B cell (primary cell): Measurements from ENCODE around the gene NLRP11. TPM values are rescaled to one million over a fixed set of nuclear protein-coding genes. Genes with fewer than 3 reads are reported as not detected.

Source experiments
- ATAC-seq: fragments of 200-7000 bp; cut with Tn5 transposase; one replicate; pipeline ENCODE4 v1.10.0; 2021; ENCODE audit warnings: low read depth, mild to moderate bottlenecking, moderate number of reproducible peaks, moderate library complexity
- CTCF ChIA-PET: fragments of 350-600 bp; sonication (Branson Sonifier 250); formaldehyde crosslinking; loops from one replicate; lab custom pipeline; 2021; ENCODE audit warnings: antibody characterized with exemption, inconsistent platforms; lab: Charles Lee
- POLR2A ChIA-PET: fragments of 350-600 bp; sonication (Branson Sonifier 250); formaldehyde crosslinking; loops from one replicate; lab custom pipeline; 2021; ENCODE audit warnings: antibody characterized with exemption; lab: Charles Lee
- DNase-seq: peaks from one replicate; pipeline ENCODE4 v3.0.0; 2013
- H2AFZ ChIP-seq: 2 replicates; pipeline ENCODE4 v1.6.1; 2012; ENCODE audit warnings: mild to moderate bottlenecking, low read depth, low read length; ENCODE audit not compliant: insufficient read depth, poor library complexity, severe bottlenecking
- H3K27ac ChIP-seq, 2 donors: 1 replicate in 1 of 2; 2 replicates in 1 of 2; pipeline ENCODE4 v1.5.1; 2012 to 2013; ENCODE audit warnings: low read length in 2 of 2, mild to moderate bottlenecking in 2 of 2, moderate library complexity in 1 of 2
- H3K27me3 ChIP-seq, 4 experiments: fragments of 200-600 bp in 1 of 4; sonication (generic) in 1 of 4; replicated peaks in 1 of 4; 1 replicate in 2 of 4; 2 replicates in 2 of 4; pipeline versions ENCODE4 v1.6.1 to v1.7.0; 2013 to 2016; ENCODE audit warnings: low read length in 3 of 4, mild to moderate bottlenecking in 2 of 4, mixed read lengths in 1 of 4, moderate library complexity in 1 of 4; ENCODE audit not compliant: insufficient read depth in 4 of 4, control insufficient read depth in 3 of 4; ENCODE audit errors: control extremely low read depth in 1 of 4
- H3K36me3 ChIP-seq, 2 experiments: replicated peaks in 1 of 2; 1 replicate in 1 of 2; 2 replicates in 1 of 2; pipeline versions ENCODE4 v1.6.1 to v1.7.1; 2013; ENCODE audit warnings: low read length in 1 of 2; ENCODE audit not compliant: insufficient read depth in 2 of 2, control insufficient read depth in 1 of 2; ENCODE audit errors: control extremely low read depth in 1 of 2, extremely low read depth in 1 of 2
- H3K4me1 ChIP-seq, 2 donors: fragments of 200-600 bp in 1 of 2; sonication (generic) in 1 of 2; 1 replicate in 1 of 2; 2 replicates in 1 of 2; pipeline versions ENCODE4 v1.5.1 to v1.6.1; 2013 to 2017; ENCODE audit warnings: low read length in 2 of 2; ENCODE audit not compliant: control insufficient read depth in 2 of 2, insufficient read depth in 2 of 2
- H3K4me2 ChIP-seq: replicated peaks from 2 replicates; pipeline ENCODE3; 2012; ENCODE audit warnings: mild to moderate bottlenecking, low read depth, low read length; ENCODE audit not compliant: poor library complexity, severe bottlenecking
- H3K4me3 ChIP-seq, 5 experiments: fragments of 200-600 bp in 1 of 5; sonication (generic) in 1 of 5; 1 replicate in 3 of 5; 2 replicates in 2 of 5; pipeline versions ENCODE4 v1.5.1 to v1.7.0; 2011 to 2016; ENCODE audit warnings: low read length in 4 of 5, mild to moderate bottlenecking in 4 of 5, low read depth in 2 of 5, control low read depth in 1 of 5, moderate library complexity in 1 of 5; ENCODE audit not compliant: insufficient read depth in 1 of 5; ENCODE audit errors: control extremely low read depth in 1 of 5, extremely low read depth in 1 of 5
- H3K79me2 ChIP-seq: fragments of 200-600 bp; sonication (generic); one replicate; pipeline ENCODE4 v1.6.0; 2016; ENCODE audit warnings: low read length; ENCODE audit not compliant: control insufficient read depth, insufficient read depth
- H3K9ac ChIP-seq: fragments of 200-600 bp; sonication (generic); 2 replicates; pipeline ENCODE4 v1.6.1; 2017; ENCODE audit warnings: mild to moderate bottlenecking, low read length, moderate library complexity
- H3K9me3 ChIP-seq, 3 donors: one replicate each; pipeline versions ENCODE4 v1.6.1 to v1.7.1; 2013; ENCODE audit warnings: low read length in 2 of 3; ENCODE audit not compliant: control insufficient read depth in 2 of 3, insufficient read depth in 1 of 3; ENCODE audit errors: control extremely low read depth in 1 of 3
- H4K20me1 ChIP-seq: 2 replicates; pipeline ENCODE4 v1.6.0; 2012; ENCODE audit warnings: mild to moderate bottlenecking, low read length; ENCODE audit not compliant: insufficient read depth, control insufficient read depth, poor library complexity, severe bottlenecking
- H3K27ac Mint-ChIP-seq: one replicate; pipeline ENCODE4 v1.8.0; 2021; ENCODE audit warnings: mixed read lengths
- H3K27me3 Mint-ChIP-seq: one replicate; pipeline ENCODE4 v1.8.0; 2021; ENCODE audit warnings: mixed read lengths
- H3K4me1 Mint-ChIP-seq: one replicate; pipeline ENCODE4 v1.8.0; 2021; ENCODE audit warnings: mixed read lengths
- H3K4me3 Mint-ChIP-seq: one replicate; pipeline ENCODE4 v1.8.0; 2021; ENCODE audit warnings: mixed read lengths
- H3K9me3 Mint-ChIP-seq: one replicate; pipeline ENCODE4 v1.8.0; 2022; ENCODE audit warnings: mixed read lengths; ENCODE audit not compliant: insufficient read depth
- CTCF ChIP-seq: fragments of 200-600 bp; IDR thresholded peaks from one replicate; pipeline ENCODE4 v1.8.0; 2022; ENCODE audit warnings: antibody characterized with exemption, mild to moderate bottlenecking
- EZH2 ChIP-seq: IDR thresholded peaks from 2 replicates; pipeline ENCODE4 v1.6.1; 2012; ENCODE audit warnings: borderline replicate concordance, low read depth, mild to moderate bottlenecking, moderate library complexity, low read length; ENCODE audit not compliant: insufficient read depth, poor library complexity, severe bottlenecking
- WGBS: methylation state at CpG from one replicate; pipeline ENCODE4 v1.1.5; 2013; ENCODE audit warnings: missing lambda C conversion rate; ENCODE audit not compliant: insufficient coverage; 5-methylcytosine and 5-hydroxymethylcytosine counted together
- intact Hi-C: fragments of 100-400 bp; cut with micrococcal nuclease; formaldehyde crosslinking; loops from one replicate; pipeline ENCODE4 v1.10.0; 2022
- polyA plus RNA-seq: library from polyadenylated mRNA; depleted of rRNA; stranded (reverse); fragments of >200 nt; gene quantifications from 2 replicates; pipeline ENCODE4 v1.2.3, GENCODE V29; 2012
- total RNA-seq, 2 donors: library from RNA; stranded (reverse); fragments of 120-200 nt in 1 of 2; gene quantifications; 1 replicate in 1 of 2; 2 replicates in 1 of 2; pipeline versions ENCODE4 v1.2.3 to v1.2.4, GENCODE V29; 2013 to 2022

The NLRP11 gene
- total and polyA plus RNA-seq, 2 donors (not counting 1 experiment from before 2014, with no cell fraction given): 0.24 TPM; not detected in 1

GRCh38 chr19:55857149-55857548 is 25.4 kb upstream of the NLRP11 start:
- Histone ChIP-seq H4K20me1 (no peaks in the 10 kb centered on the region), H3K4me2 (peak overlapping the region; percentile 54), H3K4me3 (peak overlapping the region in 1 of 5 experiments; percentile 19), H3K4me1 (peaks cover 44 to 58% of the 10 kb centered on the region in 2 donors), H3K79me2 (no peaks in the 10 kb centered on the region), H3K9me3 (peaks cover 0 to 22% (median 3%) of the 10 kb centered on the region in 3 donors), H3K27ac (peak overlapping the region; percentile 26 to 84), H2AFZ (peak overlapping the region; percentile 36), H3K27me3 (no peaks in the 10 kb centered on the region), H3K36me3 (no peaks in the 10 kb centered on the region), H3K9ac (peak overlapping the region; percentile 43)
- DNase-seq (peak; percentile 73), ATAC-seq (peak; percentile 76)
- CTCF ChIA-PET: interaction anchor here (0.7 kb wide), 1 partner anchor 209 kb away, joined by 3 read pairs; no protein-coding TSS in a partner anchor
- POLR2A ChIA-PET: interaction anchor here (0.6 to 0.7 kb wide), 3 partner anchors 40 to 1180 kb away, joined by 3 to 4 read pairs (median 3); partner anchors contain the start of gene U2AF2
- Mint-ChIP-seq H3K9me3 (no peaks in the 10 kb centered on the region), H3K27me3 (no peaks in the 10 kb centered on the region), H3K27ac (peak overlapping the region; percentile 64), H3K4me3 (no peak overlapping the region), H3K4me1 (peaks cover 39% of the 10 kb centered on the region)
- intact Hi-C loops: no loop called here
- WGBS: 76% methylated on average over 3 of the region's 4 CpGs
- TF ChIP-seq CTCF (no peak), EZH2 (no peak)

GRCh38 chr19:55855160-55855559 is 23.4 kb upstream of the NLRP11 start:
- DNase-seq: peak; percentile 30
- H3K9me3 Mint-ChIP-seq: no peaks in the 10 kb centered on the region
- TF ChIP-seq CTCF: no peak
- TF ChIP-seq EZH2: no peak
- Histone ChIP-seq H3K27ac (peak overlapping the region in 1 of 2 donors; percentile 72), H3K4me2 (peak overlapping the region; percentile 44), H3K9me3 (peaks cover 1 to 15% (median 3%) of the 10 kb centered on the region in 3 donors), H3K4me1 (peaks cover 44 to 54% of the 10 kb centered on the region in 2 donors), H3K4me3 (no peak overlapping the region), H4K20me1 (no peaks in the 10 kb centered on the region), H2AFZ (no peak overlapping the region), H3K79me2 (no peaks in the 10 kb centered on the region), H3K9ac (no peak overlapping the region), H3K27me3 (no peaks in the 10 kb centered on the region), H3K36me3 (no peaks in the 10 kb centered on the region)
- CTCF ChIA-PET: interaction anchor here (0.6 kb wide), 1 partner anchor 487 kb away, joined by 3 read pairs; no protein-coding TSS in a partner anchor
- intact Hi-C loops: no loop called here
- peak overlapping the region; percentile 80 for H3K27ac Mint-ChIP-seq
- no peak for ATAC-seq
- H3K27me3 Mint-ChIP-seq: no peaks in the 10 kb centered on the region
- POLR2A ChIA-PET: interaction anchor here (0.5 kb wide), 1 partner anchor 462 kb away, joined by 3 read pairs; no protein-coding TSS in a partner anchor
- H3K4me1 Mint-ChIP-seq: peaks cover 39% of the 10 kb centered on the region
- peak overlapping the region; percentile 58 for H3K4me3 Mint-ChIP-seq
- WGBS: no CpG with 5 or more reads among the region's 1 CpG
